WTC11 (cell line): ENCODE data around the gene IRF2. TPM values are rescaled to one million over a fixed set of nuclear protein-coding genes. Genes with fewer than 3 reads are reported as not detected.

Experiments used
- ATAC-seq: fragments of 200-7000 bp; cut with Tn5 transposase; 2 replicates; pipeline ENCODE4 v1.10.0; 2021; ENCODE audit warnings: mild to moderate bottlenecking, moderate library complexity
- CTCF ChIA-PET: fragments of 300-600 bp; sonication (Branson Sonifier 250); formaldehyde crosslinking; loops from one replicate; lab custom pipeline; 2021; ENCODE audit warnings: antibody characterized with exemption; lab: Charles Lee
- POLR2A ChIA-PET: fragments of 350-600 bp; sonication (Branson Sonifier 250); formaldehyde crosslinking; loops from one replicate; lab custom pipeline; 2021; ENCODE audit warnings: antibody characterized with exemption; lab: Charles Lee
- DNase-seq: peaks from one replicate; pipeline ENCODE4 v3.0.0; 2021; ENCODE audit warnings: low spot score
- H3K27ac Mint-ChIP-seq: 2 replicates; pipeline ENCODE4 v1.8.0; 2021; ENCODE audit warnings: mixed read lengths
- H3K27me3 Mint-ChIP-seq: 2 replicates; pipeline ENCODE4 v1.8.0; 2021; ENCODE audit warnings: low read depth, mild to moderate bottlenecking, moderate library complexity, mixed read lengths
- H3K36me3 Mint-ChIP-seq: 2 replicates; pipeline ENCODE4 v1.8.0; 2021; ENCODE audit warnings: mixed read lengths
- H3K4me1 Mint-ChIP-seq: 2 replicates; pipeline ENCODE4 v1.8.0; 2022; ENCODE audit warnings: mixed read lengths
- H3K4me3 Mint-ChIP-seq: 2 replicates; pipeline ENCODE4 v1.8.0; 2021; ENCODE audit warnings: mild to moderate bottlenecking, moderate library complexity, mixed read lengths
- H3K9me3 Mint-ChIP-seq: 2 replicates; pipeline ENCODE4 v1.8.0; 2021; ENCODE audit warnings: mixed read lengths
- CTCF ChIP-seq: fragments of 200-600 bp; IDR thresholded peaks from 2 replicates; pipeline ENCODE4 v1.8.0; 2022; ENCODE audit warnings: antibody characterized with exemption
- FOXP1 ChIP-seq: sonication (generic); formaldehyde crosslinking; IDR thresholded peaks from 2 replicates; pipeline ENCODE4 v1.8.0; 2022; ENCODE audit warnings: missing genetic modification reagents, mild to moderate bottlenecking, moderate library complexity, borderline replicate concordance
- HMGA2 ChIP-seq: fragments of 250-450 bp; sonication (Bioruptor Pico); IDR thresholded peaks from 2 replicates; pipeline ENCODE4 v1.4.0; 2021; ENCODE audit warnings: mild to moderate bottlenecking, moderate library complexity
- JAZF1 ChIP-seq: fragments of 250-450 bp; sonication (Bioruptor Pico); IDR thresholded peaks from 2 replicates; pipeline ENCODE4 v1.9.0; 2021; ENCODE audit warnings: moderate library complexity, mild to moderate bottlenecking, inconsistent platforms
- NR1H2 ChIP-seq: sonication (generic); formaldehyde crosslinking; IDR thresholded peaks from 2 replicates; pipeline ENCODE4 v1.9.0; 2021; ENCODE audit warnings: mild to moderate bottlenecking, moderate library complexity, missing genetic modification reagents
- PRDM15 ChIP-seq: sonication (generic); formaldehyde crosslinking; IDR thresholded peaks from 2 replicates; pipeline ENCODE4 v1.8.0; 2022; ENCODE audit warnings: missing genetic modification reagents
- SMAD4 ChIP-seq: sonication (generic); formaldehyde crosslinking; IDR thresholded peaks from 2 replicates; pipeline ENCODE4 v1.8.0; 2022; ENCODE audit warnings: mild to moderate bottlenecking, missing genetic modification reagents
- SP1 ChIP-seq: sonication (generic); formaldehyde crosslinking; conservative IDR thresholded peaks from 2 replicates; pipeline ENCODE4 v1.8.1; 2022; ENCODE audit warnings: missing genetic modification reagents
- TCF7 ChIP-seq: sonication (generic); formaldehyde crosslinking; IDR thresholded peaks from 2 replicates; pipeline ENCODE4 v1.8.0; 2022; ENCODE audit warnings: mild to moderate bottlenecking, low read depth, missing genetic modification reagents, moderate library complexity
- ZBTB21 ChIP-seq: sonication (generic); formaldehyde crosslinking; IDR thresholded peaks from 2 replicates; pipeline ENCODE4 v1.8.1; 2023; ENCODE audit warnings: mild to moderate bottlenecking, missing genetic modification reagents, borderline replicate concordance
- ZNF138 ChIP-seq: sonication (generic); formaldehyde crosslinking; conservative IDR thresholded peaks from 2 replicates; pipeline ENCODE4 v1.8.1; 2022; ENCODE audit warnings: mild to moderate bottlenecking, moderate library complexity, missing genetic modification reagents
- ZNF423 ChIP-seq: fragments of 250-450 bp; sonication (Bioruptor Pico); IDR thresholded peaks from 2 replicates; pipeline ENCODE4 v2.1.2; 2022; ENCODE audit warnings: mild to moderate bottlenecking, moderate library complexity
- ZNF425 ChIP-seq: fragments of 250-450 bp; sonication (Bioruptor Pico); conservative IDR thresholded peaks from 2 replicates; pipeline ENCODE4 v1.9.0; 2021; ENCODE audit warnings: mild to moderate bottlenecking
- total RNA-seq: library from RNA; stranded (reverse); gene quantifications from 3 replicates; pipeline ENCODE4 v1.2.3, GENCODE V29; 2021
- TF ChIP-seq, protein P1 (sequence below): sonication (generic); formaldehyde crosslinking; IDR thresholded peaks from 2 replicates; pipeline ENCODE4 v1.8.1; 2023; ENCODE audit warnings: mild to moderate bottlenecking, missing genetic modification reagents
- TF ChIP-seq, protein P2 (sequence below): fragments of 250-450 bp; sonication (Bioruptor Pico); IDR thresholded peaks from 2 replicates; pipeline ENCODE4 v1.9.0; 2021; ENCODE audit warnings: mild to moderate bottlenecking, borderline replicate concordance

The IRF2 gene
- total RNA-seq, 1 experiment from 2014 or later, result 11.8 TPM

DNA sequence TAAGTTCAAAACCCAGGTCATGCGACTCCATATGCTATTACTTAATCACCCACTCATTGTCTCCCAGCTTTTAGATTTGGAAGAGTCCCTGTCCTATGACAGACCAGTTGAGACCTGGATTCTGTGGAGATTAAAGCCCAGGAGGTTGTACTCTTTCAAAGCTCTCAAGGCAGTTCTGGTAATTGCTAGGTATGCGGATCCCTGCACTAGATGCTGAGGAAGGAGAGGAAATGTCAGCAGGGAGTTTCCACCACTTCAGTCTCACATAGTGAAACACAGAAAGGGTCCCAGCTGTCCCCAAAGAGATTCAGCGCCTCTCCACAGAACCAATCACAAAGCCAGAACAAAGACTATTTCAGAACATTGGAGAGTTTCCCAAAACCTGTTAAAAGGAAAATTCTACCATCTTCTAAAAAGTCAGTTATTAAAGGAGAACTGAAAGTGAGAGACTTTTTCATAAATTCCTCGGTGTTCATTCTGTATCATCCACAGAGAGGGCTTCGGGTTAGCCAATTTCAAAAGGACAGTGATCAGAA is 53.4 kb downstream of the IRF2 start:
- Mint-ChIP-seq H3K9me3 (peaks cover 16% of the 10 kb centered on the region), H3K4me3 (no peak overlapping the region), H3K36me3 (peaks cover 57% of the 10 kb centered on the region), H3K27ac (no peak overlapping the region), H3K4me1 (peaks cover 16% of the 10 kb centered on the region), H3K27me3 (peaks cover 3% of the 10 kb centered on the region; the same call in 1 of the 2 replicates)
- TF ChIP-seq PRDM15, result no peak
- TF ChIP-seq CTCF, result no peak
- TF ChIP-seq, protein P1, sequence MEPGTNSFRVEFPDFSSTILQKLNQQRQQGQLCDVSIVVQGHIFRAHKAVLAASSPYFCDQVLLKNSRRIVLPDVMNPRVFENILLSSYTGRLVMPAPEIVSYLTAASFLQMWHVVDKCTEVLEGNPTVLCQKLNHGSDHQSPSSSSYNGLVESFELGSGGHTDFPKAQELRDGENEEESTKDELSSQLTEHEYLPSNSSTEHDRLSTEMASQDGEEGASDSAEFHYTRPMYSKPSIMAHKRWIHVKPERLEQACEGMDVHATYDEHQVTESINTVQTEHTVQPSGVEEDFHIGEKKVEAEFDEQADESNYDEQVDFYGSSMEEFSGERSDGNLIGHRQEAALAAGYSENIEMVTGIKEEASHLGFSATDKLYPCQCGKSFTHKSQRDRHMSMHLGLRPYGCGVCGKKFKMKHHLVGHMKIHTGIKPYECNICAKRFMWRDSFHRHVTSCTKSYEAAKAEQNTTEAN (CRISPR knock-in tag), result no peak
- TF ChIP-seq ZNF423 (CRISPR knock-in tag), result no peak
- ChIA-PET CTCF (no interaction called here), POLR2A (no interaction called here)
- ATAC-seq (peak; percentile 64), DNase-seq (no peak)

DNA sequence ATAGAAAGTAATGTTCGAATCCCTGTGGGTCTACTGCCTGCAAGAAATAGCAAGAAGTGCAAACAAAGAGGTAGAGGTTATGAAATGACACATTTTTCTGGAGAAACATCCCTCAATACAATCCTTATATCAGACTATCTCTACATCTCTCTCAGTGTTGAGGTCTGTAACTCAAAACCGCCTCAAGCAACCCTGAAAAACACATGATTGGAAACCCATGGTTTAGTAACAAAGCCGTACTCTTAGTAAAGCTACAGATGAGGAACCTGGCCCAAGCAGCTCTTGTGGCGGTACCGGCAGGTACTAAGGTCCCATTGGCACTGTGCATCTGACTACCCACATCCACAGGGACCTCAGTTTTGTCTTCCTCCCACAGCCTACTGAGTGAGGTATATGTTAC is 53.9 kb downstream of the IRF2 start:
- CTCF ChIA-PET, result no interaction called here
- Mint-ChIP-seq H3K27me3 (peaks cover 3% of the 10 kb centered on the region; the same call in 1 of the 2 replicates), H3K36me3 (peaks cover 56% of the 10 kb centered on the region), H3K9me3 (peaks cover 16% of the 10 kb centered on the region), H3K27ac (no peak overlapping the region), H3K4me3 (no peak overlapping the region), H3K4me1 (peaks cover 16% of the 10 kb centered on the region)
- POLR2A ChIA-PET, result no interaction called here
- ATAC-seq (no peak), DNase-seq (no peak)
- TF ChIP-seq ZBTB21 (CRISPR knock-in tag) (no peak), FOXP1 (no peak), ZNF423 (CRISPR knock-in tag) (no peak), NR1H2 (CRISPR knock-in tag) (no peak), SMAD4 (CRISPR knock-in tag) (no peak), ZNF425 (no peak), SP1 (CRISPR knock-in tag) (no peak), JAZF1 (CRISPR knock-in tag) (no peak), HMGA2 (CRISPR knock-in tag) (no peak), ZNF138 (CRISPR knock-in tag) (no peak)

DNA sequence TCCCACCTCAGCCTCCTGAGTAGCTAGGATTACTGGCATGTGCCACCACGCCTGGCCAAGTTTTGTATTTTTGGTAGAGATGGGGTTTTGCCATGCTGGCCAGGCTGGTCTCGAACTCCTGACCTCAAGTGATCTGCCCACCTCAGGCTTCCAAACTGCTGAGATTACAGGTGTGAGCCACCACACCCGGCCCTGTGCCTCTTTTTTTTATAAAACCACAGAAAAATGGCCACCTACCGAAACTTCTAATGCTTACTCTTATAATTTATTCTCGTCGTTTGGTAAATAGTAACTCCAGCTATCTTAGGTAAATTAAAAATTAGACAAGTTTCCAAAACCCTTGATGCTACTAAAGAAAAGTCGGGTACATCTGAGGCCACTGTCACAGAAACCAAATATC is 54.4 kb downstream of the IRF2 start:
- ATAC-seq (no peak), DNase-seq (no peak)
- peaks cover 57% of the 10 kb centered on the region for H3K36me3 Mint-ChIP-seq
- H3K4me1 Mint-ChIP-seq, result peaks cover 16% of the 10 kb centered on the region
- peaks cover 3% of the 10 kb centered on the region; the same call in 1 of the 2 replicates for H3K27me3 Mint-ChIP-seq
- no peak overlapping the region for H3K4me3 Mint-ChIP-seq
- H3K9me3 Mint-ChIP-seq, result peaks cover 16% of the 10 kb centered on the region
- POLR2A ChIA-PET, result no interaction called here
- CTCF ChIA-PET, result no interaction called here
- no peak overlapping the region for H3K27ac Mint-ChIP-seq
- no peak for TF ChIP-seq TCF7
- TF ChIP-seq, protein P1 (CRISPR knock-in tag), result no peak
- TF ChIP-seq, protein P2, sequence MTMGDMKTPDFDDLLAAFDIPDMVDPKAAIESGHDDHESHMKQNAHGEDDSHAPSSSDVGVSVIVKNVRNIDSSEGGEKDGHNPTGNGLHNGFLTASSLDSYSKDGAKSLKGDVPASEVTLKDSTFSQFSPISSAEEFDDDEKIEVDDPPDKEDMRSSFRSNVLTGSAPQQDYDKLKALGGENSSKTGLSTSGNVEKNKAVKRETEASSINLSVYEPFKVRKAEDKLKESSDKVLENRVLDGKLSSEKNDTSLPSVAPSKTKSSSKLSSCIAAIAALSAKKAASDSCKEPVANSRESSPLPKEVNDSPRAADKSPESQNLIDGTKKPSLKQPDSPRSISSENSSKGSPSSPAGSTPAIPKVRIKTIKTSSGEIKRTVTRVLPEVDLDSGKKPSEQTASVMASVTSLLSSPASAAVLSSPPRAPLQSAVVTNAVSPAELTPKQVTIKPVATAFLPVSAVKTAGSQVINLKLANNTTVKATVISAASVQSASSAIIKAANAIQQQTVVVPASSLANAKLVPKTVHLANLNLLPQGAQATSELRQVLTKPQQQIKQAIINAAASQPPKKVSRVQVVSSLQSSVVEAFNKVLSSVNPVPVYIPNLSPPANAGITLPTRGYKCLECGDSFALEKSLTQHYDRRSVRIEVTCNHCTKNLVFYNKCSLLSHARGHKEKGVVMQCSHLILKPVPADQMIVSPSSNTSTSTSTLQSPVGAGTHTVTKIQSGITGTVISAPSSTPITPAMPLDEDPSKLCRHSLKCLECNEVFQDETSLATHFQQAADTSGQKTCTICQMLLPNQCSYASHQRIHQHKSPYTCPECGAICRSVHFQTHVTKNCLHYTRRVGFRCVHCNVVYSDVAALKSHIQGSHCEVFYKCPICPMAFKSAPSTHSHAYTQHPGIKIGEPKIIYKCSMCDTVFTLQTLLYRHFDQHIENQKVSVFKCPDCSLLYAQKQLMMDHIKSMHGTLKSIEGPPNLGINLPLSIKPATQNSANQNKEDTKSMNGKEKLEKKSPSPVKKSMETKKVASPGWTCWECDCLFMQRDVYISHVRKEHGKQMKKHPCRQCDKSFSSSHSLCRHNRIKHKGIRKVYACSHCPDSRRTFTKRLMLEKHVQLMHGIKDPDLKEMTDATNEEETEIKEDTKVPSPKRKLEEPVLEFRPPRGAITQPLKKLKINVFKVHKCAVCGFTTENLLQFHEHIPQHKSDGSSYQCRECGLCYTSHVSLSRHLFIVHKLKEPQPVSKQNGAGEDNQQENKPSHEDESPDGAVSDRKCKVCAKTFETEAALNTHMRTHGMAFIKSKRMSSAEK (CRISPR knock-in tag), result no peak
